Stimulated activated CD4-positive, alpha-beta T cell treated with anti-CD3 and anti-CD28 coated beads, Interleukin-2, amount 100 ng/mL, for 4 hours (primary cell): Measurements from ENCODE around the gene CXCL14.

Source experiments
- DNase-seq: peaks from one replicate; pipeline ENCODE4 v3.0.0-alpha.2; 2020; ENCODE audit warnings: low read depth

CXCL14 gene

GRCh38 chr5:135567661-135568060 is 11.1 kb downstream of the CXCL14 start:
- no peak for DNase-seq

- DNase-seq: no peak
Observed at GRCh38 chr5:135566422-135567400, 12.1 kb downstream of the CXCL14 start.

- peak; percentile 41 for DNase-seq
Observed at GRCh38 chr5:135565725-135566421, 12.9 kb downstream of the CXCL14 start.

- no peak for DNase-seq
Observed at GRCh38 chr5:135565266-135565665, 13.5 kb downstream of the CXCL14 start.

DNA sequence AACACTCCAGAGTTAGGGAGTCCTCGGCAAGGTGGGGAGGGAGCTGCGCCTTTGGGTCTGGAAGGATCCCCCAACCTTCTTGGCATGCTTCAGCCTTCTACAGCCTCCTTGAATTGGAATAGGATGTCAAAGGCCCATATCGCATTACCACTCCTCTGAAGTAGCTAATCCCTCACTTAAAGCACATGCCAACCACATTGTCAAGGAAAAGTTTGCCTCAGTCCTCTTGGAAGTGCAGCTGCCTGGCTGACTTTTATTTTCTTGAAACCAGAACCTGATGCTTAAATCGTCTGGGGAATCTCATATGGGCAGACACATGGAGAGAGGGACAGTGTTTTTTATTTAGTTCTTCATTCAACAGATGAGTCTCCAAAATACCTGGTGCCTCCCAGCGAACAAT is 14.5 kb downstream of the CXCL14 start:
- no peak for DNase-seq

GRCh38 chr5:135561266-135561665 is 17.5 kb downstream of the CXCL14 start:
- no peak for DNase-seq

DNA sequence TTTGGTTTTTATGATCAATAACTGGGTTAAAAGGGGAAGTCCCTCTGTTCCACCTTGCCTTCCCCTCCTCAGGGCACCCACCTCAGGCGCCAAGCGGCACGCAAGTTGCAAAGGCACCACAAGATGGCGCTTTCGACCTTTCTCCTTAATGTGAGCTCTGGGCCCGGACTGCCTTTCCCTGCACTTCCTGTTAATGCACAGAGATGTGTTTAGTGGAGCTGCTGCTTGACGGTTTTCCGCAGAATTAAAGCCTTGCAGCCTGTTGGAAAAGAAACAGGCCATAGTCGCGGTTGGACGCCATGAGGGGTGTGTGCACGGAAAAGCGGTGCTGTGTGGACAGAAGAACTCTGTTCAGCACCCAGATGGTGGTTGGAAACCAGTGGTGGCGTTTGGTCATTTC is 17.9 kb downstream of the CXCL14 start:
- DNase-seq: peak; percentile 40

DNA sequence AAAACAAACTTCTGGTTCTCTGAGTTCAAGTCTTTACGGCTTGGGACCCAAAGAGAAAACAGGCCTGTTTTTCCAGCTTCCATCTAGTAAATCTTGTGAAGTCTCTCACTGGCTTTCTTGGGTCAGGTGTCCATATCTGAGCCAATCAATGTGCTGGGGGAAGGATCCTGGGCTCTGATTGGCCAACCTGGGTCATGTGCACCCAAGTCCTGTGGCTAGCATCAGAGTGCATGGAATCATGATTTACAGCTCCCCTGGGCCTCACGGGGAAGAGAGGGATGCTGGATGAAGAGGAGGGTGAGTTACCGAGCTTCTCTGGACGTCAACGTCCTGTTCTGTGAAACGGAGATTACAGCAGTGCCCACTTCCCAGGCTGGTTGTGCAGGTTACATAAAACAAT is 19.4 kb downstream of the CXCL14 start:
- DNase-seq: no peak

GRCh38 chr5:135557076-135557838 is 21.5 kb downstream of the CXCL14 start:
- DNase-seq: no peak

GRCh38 chr5:135556620-135557019 is 22.2 kb downstream of the CXCL14 start:
- DNase-seq: no peak

DNA sequence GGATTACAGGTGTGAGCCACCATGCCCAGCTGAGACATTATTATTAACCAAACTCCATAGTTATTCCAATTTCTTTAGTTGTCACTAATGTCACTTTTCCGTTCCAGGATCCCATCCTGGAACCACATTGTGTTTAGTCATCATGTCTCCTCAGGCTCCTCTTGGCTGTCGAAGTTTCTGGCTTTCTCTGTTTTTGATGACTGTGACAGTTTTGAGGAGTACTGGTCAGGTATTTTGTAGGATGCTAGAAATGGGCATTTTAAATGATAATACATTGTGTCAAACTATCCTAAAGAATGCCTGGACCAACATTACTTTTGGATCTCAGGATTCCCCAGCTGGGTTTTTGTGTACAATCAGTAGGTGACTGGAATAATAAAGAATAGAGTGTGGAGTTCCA is 23.3 kb downstream of the CXCL14 start:
- no peak for DNase-seq

DNA sequence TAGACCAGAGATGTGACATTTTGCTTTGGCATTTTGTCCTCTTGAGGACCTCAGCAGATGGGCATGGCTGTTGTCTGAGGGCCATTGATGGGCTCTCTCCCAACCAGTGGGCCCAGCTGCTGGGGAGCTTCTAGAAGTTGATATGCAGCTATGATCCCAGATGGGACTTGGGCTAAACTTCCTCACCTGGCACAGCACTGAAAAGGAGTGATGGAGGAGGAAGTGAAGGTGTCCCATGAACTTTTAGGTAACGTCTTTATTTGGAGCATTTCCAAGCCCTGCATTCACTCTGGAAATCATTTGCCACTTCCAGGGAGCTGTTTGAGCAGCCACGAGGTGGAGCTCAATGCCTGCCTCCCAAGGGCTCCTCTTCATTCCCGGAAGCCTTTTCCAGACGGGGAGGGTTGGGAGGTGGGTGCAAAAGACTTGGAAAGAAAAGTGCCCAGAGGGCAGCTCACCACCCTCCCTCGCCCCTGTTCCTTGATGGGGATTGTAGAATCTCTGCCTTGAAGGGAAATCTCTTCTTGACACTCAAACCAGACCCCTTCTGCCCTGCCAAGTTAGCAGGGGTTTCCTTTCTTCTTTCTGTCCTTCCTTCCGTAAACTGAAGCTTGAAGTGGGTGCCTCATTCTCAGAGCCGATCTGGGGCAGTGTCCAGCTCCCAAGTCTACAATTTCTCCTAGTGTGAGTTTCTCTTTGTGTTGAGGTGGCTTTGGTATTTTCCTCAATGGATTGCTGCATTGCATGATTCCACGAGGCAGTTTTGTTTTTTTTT is 24.9 kb downstream of the CXCL14 start:
- DNase-seq: no peak

DNA sequence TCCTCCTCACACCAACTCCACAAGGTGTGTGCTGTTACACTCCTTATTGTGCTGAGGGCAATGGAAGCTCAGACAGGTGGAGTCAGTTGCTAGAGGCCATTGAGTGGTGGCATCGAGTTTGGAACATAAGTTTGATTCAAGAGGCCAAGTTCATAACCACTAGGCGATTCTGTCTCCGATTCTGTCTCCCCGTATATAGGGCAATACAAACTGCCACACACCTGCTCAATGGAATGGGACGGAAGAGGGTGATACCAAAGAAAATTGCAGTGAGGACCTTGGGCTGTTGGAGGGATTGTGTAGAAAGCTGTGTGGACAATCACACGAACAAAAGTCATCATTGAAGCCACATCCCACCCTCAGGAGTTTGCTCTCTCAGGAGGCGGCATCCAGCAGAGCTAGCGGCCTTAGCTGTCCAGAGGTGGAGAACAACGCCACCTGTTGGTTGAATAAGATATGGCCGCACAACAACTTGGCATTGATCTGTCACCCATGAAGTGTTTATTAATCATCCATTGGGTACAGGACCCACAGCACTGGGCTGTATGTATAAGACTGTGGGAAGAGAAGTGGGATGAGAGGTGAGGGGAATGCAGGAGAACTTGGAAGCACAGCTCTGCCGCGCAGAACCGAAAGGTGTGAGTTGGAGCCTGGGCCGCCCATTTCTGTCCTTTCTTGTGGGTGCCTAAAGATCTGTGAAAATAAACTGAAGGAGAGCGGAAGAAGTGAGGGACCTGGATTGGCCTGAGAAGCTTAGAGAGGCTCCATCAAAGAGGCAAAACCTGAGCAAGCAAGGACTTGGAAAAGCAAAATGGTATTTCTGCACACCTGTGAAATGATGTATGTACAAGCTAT is 27.0 kb downstream of the CXCL14 start:
- peak; percentile 23 for DNase-seq

- DNase-seq: no peak
Observed at GRCh38 chr5:135549413-135549812, 29.4 kb downstream of the CXCL14 start.

- DNase-seq: no peak
Observed at GRCh38 chr5:135547590-135548254, 31.1 kb downstream of the CXCL14 start.

DNA sequence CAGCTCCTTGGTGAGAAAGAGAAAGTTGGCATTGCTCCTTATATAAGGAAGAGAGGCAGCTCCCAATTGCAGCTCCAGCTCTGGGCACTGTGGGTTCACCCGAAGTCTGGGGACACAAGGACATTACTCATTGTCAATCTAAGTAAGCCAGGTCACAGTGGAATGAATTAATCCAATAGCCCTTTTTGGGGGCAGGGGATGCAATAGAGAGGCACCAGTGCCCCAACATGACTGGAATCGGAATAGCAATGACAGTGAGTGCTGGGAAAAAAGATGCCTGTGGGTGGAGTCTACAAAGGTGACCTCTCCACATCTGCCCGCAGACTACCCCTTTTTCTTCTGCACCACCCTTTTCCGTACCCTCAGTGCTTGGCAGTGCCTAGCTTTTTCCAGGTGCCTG is 31.9 kb downstream of the CXCL14 start:
- DNase-seq: no peak

DNA sequence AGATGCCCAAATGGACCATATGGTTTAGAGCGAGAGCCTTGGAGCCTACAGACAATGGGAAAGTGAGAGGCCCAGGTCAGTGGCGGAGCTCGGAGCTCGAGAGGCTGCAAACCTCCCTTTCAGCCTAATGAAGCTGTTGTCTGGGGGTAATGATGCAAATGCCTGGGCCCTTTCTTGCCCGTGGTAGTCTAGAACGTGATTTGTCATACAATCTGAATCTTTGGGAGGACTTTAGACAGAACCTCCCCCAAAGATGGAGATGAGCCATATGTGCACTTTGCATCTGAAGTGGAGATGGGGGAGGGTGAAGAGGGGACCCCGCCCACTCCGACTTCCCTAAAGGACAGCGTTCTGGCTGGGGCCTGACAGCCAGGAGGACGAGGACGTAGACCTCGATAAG is 32.7 kb downstream of the CXCL14 start:
- DNase-seq: no peak

DNA sequence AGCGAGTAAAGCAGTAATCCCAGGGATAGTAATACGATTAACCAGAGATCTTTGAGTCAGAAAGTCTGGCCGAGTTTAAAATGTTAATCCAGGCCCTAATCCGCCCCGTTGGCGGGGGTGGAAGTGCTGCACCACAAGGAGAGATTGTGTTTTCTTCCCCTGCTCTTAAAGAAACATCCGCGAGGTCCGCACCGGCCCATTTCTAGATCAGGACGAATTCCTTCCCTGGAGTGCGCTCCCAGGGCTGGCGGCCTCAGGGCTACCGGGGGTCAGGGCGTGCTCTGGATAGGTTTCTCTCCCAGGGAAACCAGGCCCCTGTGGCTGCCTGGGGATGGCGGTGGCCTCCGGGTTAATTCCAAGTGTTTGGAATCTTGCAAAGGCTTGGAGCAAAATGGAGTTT is 33.7 kb downstream of the CXCL14 start:
- no peak for DNase-seq

DNA sequence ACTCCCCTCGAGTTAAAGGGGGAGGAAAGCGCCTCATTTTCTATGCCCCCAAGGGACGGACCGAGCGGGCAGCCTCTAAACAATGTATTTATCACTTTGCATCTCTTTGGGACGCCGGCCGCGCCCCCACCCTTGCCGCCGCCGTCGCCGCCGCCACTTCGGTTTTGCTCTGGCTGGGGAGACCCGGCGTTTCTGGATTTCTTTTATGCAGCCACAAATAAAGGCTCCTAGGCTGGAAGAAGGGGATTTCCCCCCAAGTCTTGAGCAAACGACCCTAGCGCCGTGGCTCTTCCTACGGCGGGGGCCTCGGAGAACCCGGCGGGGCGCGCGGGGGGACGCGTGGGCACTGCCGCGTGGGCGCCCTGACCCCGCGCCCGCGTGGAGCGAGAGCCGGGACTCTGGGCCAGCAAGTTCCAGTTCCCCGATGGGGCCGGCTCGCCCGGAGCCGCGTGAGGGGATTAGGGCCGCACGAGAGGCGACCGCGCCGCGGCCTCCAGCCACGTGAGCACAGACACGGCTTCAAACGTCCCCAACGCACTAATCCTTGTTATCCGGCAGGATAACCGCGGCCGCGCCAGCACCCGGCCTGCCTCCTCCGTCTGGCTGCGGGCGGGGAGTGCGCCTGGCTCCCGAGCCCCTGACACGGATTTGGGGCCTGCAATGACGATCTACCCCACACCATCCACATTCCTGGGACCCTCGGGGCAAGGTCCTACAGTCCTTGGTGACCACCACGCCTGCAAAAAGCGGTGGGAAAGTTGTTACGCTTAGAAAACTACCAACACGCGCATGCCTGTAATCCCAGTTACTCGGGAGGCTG is 35.1 kb downstream of the CXCL14 start:
- DNase-seq: no peak
